Measurements from ENCODE around the gene NCAPH2.
A peak's percentile ranks its signal among the peaks of the same experiment; 100 is the strongest.

The NCAPH2 gene

GRCh38 chr22:50551160-50551752 lies 43.2 kb downstream of the NCAPH2 start:
- no peak for ATAC-seq

GRCh38 chr22:50553310-50553709 lies 45.3 kb downstream of the NCAPH2 start:
- no peak for ATAC-seq
- TF ChIP-seq ZNF70 (CRISPR knock-in tag; IDR thresholded peaks at IDR 0.05) = peak; percentile 49; the same call in 1 of the 2 replicates
- TF ChIP-seq GLIS3 (CRISPR knock-in tag; IDR thresholded peaks at IDR 0.05) = no peak
- no peak for TF ChIP-seq SNAI2 (CRISPR knock-in tag; IDR thresholded peaks at IDR 0.05)

More at GRCh38 chr22:50551160-50551752, 43.2 kb downstream of the NCAPH2 start:
- no peak for TF ChIP-seq ZC3H10 (CRISPR knock-in tag; IDR thresholded peaks at IDR 0.05)
- TF ChIP-seq ZNF8 (CRISPR knock-in tag; IDR thresholded peaks at IDR 0.05) = no peak
- TF ChIP-seq PPARA (CRISPR knock-in tag; IDR thresholded peaks at IDR 0.05; ENCODE audit: borderline replicate concordance) = no peak
- no peak for TF ChIP-seq CSRNP3 (CRISPR knock-in tag; IDR thresholded peaks at IDR 0.05)
- TF ChIP-seq POU6F1 (CRISPR knock-in tag; IDR thresholded peaks at IDR 0.05; ENCODE audit: borderline replicate concordance, low read depth) = no peak
- TF ChIP-seq ZFP30 (CRISPR knock-in tag; IDR thresholded peaks at IDR 0.05) = no peak
- TF ChIP-seq ZNF70 (CRISPR knock-in tag; IDR thresholded peaks at IDR 0.05) = no peak
- TF ChIP-seq TCF4 (CRISPR knock-in tag; IDR thresholded peaks at IDR 0.05; ENCODE audit: borderline replicate concordance) = no peak
- TF ChIP-seq RARB (CRISPR knock-in tag; IDR thresholded peaks at IDR 0.05) = no peak
- TF ChIP-seq PATZ1 (CRISPR knock-in tag; IDR thresholded peaks at IDR 0.05; ENCODE audit: borderline replicate concordance) = no peak
- TF ChIP-seq BACH2 (CRISPR knock-in tag; IDR thresholded peaks at IDR 0.05; ENCODE audit: borderline replicate concordance) = no peak
- no peak for TF ChIP-seq ARNTL (CRISPR knock-in tag; IDR thresholded peaks at IDR 0.05; ENCODE audit: borderline replicate concordance, low read depth)
- no peak for TF ChIP-seq GLIS3 (CRISPR knock-in tag; IDR thresholded peaks at IDR 0.05)
- no peak for TF ChIP-seq ZFP3 (CRISPR knock-in tag; IDR thresholded peaks at IDR 0.05)
- no peak for TF ChIP-seq CSDC2 (CRISPR knock-in tag; IDR thresholded peaks at IDR 0.05)
- TF ChIP-seq TSHZ2 (CRISPR knock-in tag; IDR thresholded peaks at IDR 0.05) = no peak
- no peak for TF ChIP-seq ESRRG (CRISPR knock-in tag; IDR thresholded peaks at IDR 0.05)
- no peak for TF ChIP-seq TOX (CRISPR knock-in tag; IDR thresholded peaks at IDR 0.05; ENCODE audit: borderline replicate concordance)
- TF ChIP-seq ZNF565 (CRISPR knock-in tag; conservative IDR thresholded peaks at IDR 0.05; ENCODE audit: low read depth) = no peak

GRCh38 chr22:50556703-50557102 lies 48.7 kb downstream of the NCAPH2 start:
- no peak for ATAC-seq
- TF ChIP-seq CSDC2 (CRISPR knock-in tag; IDR thresholded peaks at IDR 0.05) (no peak), ZC3H10 (CRISPR knock-in tag; IDR thresholded peaks at IDR 0.05) (no peak), RARB (CRISPR knock-in tag; IDR thresholded peaks at IDR 0.05) (no peak), ZNF70 (CRISPR knock-in tag; IDR thresholded peaks at IDR 0.05) (no peak), BACH2 (CRISPR knock-in tag; IDR thresholded peaks at IDR 0.05; ENCODE audit: borderline replicate concordance) (no peak), PATZ1 (CRISPR knock-in tag; IDR thresholded peaks at IDR 0.05; ENCODE audit: borderline replicate concordance) (no peak), ZNF565 (CRISPR knock-in tag; conservative IDR thresholded peaks at IDR 0.05; ENCODE audit: low read depth) (no peak), POU6F1 (CRISPR knock-in tag; IDR thresholded peaks at IDR 0.05; ENCODE audit: borderline replicate concordance, low read depth) (no peak), TSHZ2 (CRISPR knock-in tag; IDR thresholded peaks at IDR 0.05) (no peak), PPARA (CRISPR knock-in tag; IDR thresholded peaks at IDR 0.05; ENCODE audit: borderline replicate concordance) (no peak), ZFP30 (CRISPR knock-in tag; IDR thresholded peaks at IDR 0.05) (no peak), ZNF8 (CRISPR knock-in tag; IDR thresholded peaks at IDR 0.05) (no peak)

Measured in SK-N-SH treated with all-trans-retinoic acid at 6 μM for 48 hours (cell line).